GM18505 (cell line): ENCODE results near the gene DDAH1.
A peak's percentile ranks its signal among the peaks of the same experiment; 100 is the strongest.
"Not testable (repeated sequence)": the region's sequence is repeated elsewhere in the genome, so short reads cannot be mapped to it uniquely, and the experiment has no call there.

ENCODE experiments used
- ATAC-seq: cut with Tn5 transposase; IDR thresholded peaks from one replicate; pipeline ENCODE4 v1.9.1; 2021; ENCODE audit not compliant: unreplicated experiment
- POLR2A ChIP-seq: IDR thresholded peaks from 4 replicates; pipeline ENCODE4 v1.6.1; 2011; ENCODE audit warnings: borderline replicate concordance; ENCODE audit not compliant: insufficient read depth, insufficient read length; ENCODE audit errors: extremely low read depth

Gene DDAH1

GRCh38 chr1:85465099-85465785 is at the start of gene DDAH1:
DDAH1 (minus strand) TSS chr1:85465159; CDS start chr1:85465045, 114 bp downstream.
- no peak for TF ChIP-seq POLR2A
- peak; percentile 51 for ATAC-seq

GRCh38 chr1:85513998-85514397 is 49.0 kb upstream of the DDAH1 start:
- ATAC-seq, result not testable (repeated sequence)

- ATAC-seq, result no peak
- no peak for TF ChIP-seq POLR2A
These were observed 39.5 kb upstream of the DDAH1 start for GRCh38 chr1:85504417-85504816.

GRCh38 chr1:85502625-85503083 is 37.7 kb upstream of the DDAH1 start:
- TF ChIP-seq POLR2A, result no peak
- ATAC-seq, result no peak

- ATAC-seq, result no peak
- no peak for TF ChIP-seq POLR2A
These were observed 37.2 kb upstream of the DDAH1 start for GRCh38 chr1:85502171-85502570.

GRCh38 chr1:85501355-85501898 is 36.5 kb upstream of the DDAH1 start:
- no peak for ATAC-seq
- TF ChIP-seq POLR2A, result no peak

- no peak for TF ChIP-seq POLR2A
- ATAC-seq, result no peak
These were observed 32.1 kb upstream of the DDAH1 start for GRCh38 chr1:85496941-85497582.

- TF ChIP-seq POLR2A, result no peak
These were observed 30.6 kb upstream of the DDAH1 start for GRCh38 chr1:85495556-85495955.

GRCh38 chr1:85494904-85495266 is 29.9 kb upstream of the DDAH1 start:
- no peak for ATAC-seq
- no peak for TF ChIP-seq POLR2A

More at GRCh38 chr1:85495556-85495955, 30.6 kb upstream of the DDAH1 start:
- ATAC-seq, result no peak

GRCh38 chr1:85494074-85494903 is 29.3 kb upstream of the DDAH1 start:
- TF ChIP-seq POLR2A, result no peak
- ATAC-seq, result no peak

- no peak for TF ChIP-seq POLR2A
These were observed 25.5 kb upstream of the DDAH1 start for GRCh38 chr1:85490270-85490985.

GRCh38 chr1:85488126-85488525 is 23.2 kb upstream of the DDAH1 start:
- no peak for TF ChIP-seq POLR2A
- ATAC-seq, result no peak

More at GRCh38 chr1:85490270-85490985, 25.5 kb upstream of the DDAH1 start:
- no peak for ATAC-seq

GRCh38 chr1:85485516-85485915 is 20.6 kb upstream of the DDAH1 start:
- ATAC-seq, result no peak
- no peak for TF ChIP-seq POLR2A
